Epithelial cell of esophagus (primary cell): ENCODE data around the gene HES3.

Source experiments
- DNase-seq: peaks from one replicate; pipeline ENCODE4 v3.0.0; 2010; ENCODE audit warnings: low read depth
- H3K4me3 ChIP-seq: 2 replicates; pipeline ENCODE4 v1.5.1; 2011; ENCODE audit warnings: mild to moderate bottlenecking, low read length, control low read depth
- CTCF ChIP-seq: IDR thresholded peaks from 2 replicates; pipeline ENCODE4 v1.5.1; 2011; ENCODE audit warnings: low read depth, mild to moderate bottlenecking, low read length, control low read depth, inconsistent platforms; ENCODE audit not compliant: insufficient read depth; ENCODE audit errors: missing control alignments

Gene HES3

GRCh38 chr1:6254691-6255090 lies 10.7 kb downstream of the HES3 start:
- DNase-seq: no peak
- no peak for TF ChIP-seq CTCF
- H3K4me3 ChIP-seq: no peak overlapping the region

GRCh38 chr1:6256645-6257044 lies 12.7 kb downstream of the HES3 start:
- TF ChIP-seq CTCF: no peak
- DNase-seq: no peak
- no peak overlapping the region for H3K4me3 ChIP-seq

DNA sequence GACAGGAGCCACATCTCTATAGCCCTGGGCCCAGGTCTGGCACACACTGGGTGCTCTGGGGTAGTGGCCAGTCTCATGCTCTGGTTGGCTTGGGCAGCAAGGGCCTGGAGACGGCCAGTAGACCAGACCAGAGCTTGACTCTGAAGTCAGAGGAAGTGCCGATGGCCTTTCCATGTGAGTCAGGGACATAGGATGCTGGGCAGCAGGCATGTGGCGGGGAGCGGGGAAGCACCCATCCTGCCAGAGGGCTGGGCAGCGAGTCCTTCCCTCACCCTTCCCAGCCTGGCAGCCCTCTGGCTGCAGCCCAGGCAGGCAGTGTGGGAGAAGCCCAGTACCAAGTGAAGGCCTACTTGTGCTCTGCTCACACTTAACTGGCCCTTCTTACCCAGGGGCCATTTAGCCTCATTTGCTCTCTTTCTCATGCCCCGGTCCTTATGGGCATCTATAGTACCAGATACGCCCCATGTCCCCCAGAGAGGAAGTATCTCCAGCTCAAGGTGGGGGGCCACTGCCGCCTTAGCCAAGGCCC lies 13.6 kb downstream of the HES3 start:
- TF ChIP-seq CTCF: no peak

DNA sequence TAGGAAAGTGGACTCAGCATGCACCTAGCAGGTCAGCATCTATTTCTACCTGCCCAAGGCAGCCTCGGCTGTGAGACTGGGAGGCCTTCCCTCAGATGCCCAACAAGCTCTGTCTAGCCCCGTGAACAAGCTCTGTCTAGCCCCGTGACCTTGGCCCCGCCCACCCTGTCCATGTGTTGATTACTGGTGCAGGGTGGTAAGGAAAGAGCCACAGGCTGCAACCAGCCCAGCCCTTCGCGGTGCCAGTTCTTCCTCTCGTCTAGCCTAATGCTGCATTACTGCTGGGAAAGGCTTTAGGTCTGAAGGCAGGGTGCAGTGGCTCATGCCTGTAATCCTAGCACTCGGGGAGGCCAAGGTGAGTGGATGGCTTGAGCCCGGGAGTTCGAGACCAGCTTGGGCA lies 14.7 kb downstream of the HES3 start:
- DNase-seq: peak; percentile 93
- no peak overlapping the region for H3K4me3 ChIP-seq
- TF ChIP-seq CTCF: no peak

More for the DNA sequence above, 13.6 kb downstream of the HES3 start:
- DNase-seq: no peak
- no peak overlapping the region for H3K4me3 ChIP-seq

- TF ChIP-seq CTCF: no peak
- H3K4me3 ChIP-seq: peak overlapping the region; percentile 56
- peak; percentile 91 for DNase-seq
Observed at GRCh38 chr1:6259491-6260362, 15.7 kb downstream of the HES3 start.

DNA sequence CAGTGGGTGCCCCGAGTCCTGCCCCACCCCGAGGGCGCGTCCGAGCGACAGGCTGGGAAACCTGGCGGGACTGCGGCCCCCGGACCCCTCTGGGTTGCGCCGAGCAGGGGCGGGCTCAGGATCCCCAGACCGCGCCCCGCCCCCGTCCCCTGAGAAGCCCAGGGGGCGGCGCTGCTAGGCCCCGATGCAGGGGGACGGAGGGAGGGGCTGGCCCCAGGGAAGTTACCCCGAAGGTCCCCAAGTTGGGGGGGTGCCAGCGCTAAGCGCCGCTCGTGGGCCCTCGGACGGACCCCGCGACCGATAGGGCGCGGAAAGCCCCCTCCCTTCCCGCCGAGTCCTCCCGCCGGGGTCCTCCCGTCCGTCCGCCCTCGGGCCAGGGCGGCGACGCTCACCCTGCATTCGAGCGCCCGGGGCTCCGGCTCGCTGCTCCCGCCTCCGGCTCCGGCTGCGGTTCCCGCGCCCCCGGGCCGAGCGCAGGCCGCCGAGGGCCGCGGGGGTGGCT lies 16.5 kb downstream of the HES3 start:
- TF ChIP-seq CTCF: no peak
- no peak for DNase-seq
- H3K4me3 ChIP-seq: peak overlapping the region; percentile 56
